ENCODE data around the gene HCRTR1. TPM values are rescaled to one million over a fixed set of nuclear protein-coding genes. Genes with fewer than 3 reads are reported as not detected.
A peak's percentile ranks its signal among the peaks of the same experiment; 100 is the strongest.

Gene HCRTR1
- total and polyA plus RNA-seq, 7 experiments from 2014 or later = not detected

GRCh38 chr1:31648190-31648589, 30.7 kb downstream of the HCRTR1 start:
- Mint-ChIP-seq H3K36me3 (no peaks in the 10 kb centered on the region), H3K4me3 (peak overlapping the region in 1 of 10 donors; percentile 12), H3K9me3 (peaks cover 0 to 4% (median 0%) of the 10 kb centered on the region in 11 donors), H3K27me3 (peaks cover 0 to 11% (median 0%) of the 10 kb centered on the region in 5 donors), H3K27ac (peak overlapping the region in 1 of 9 donors; percentile 20), H3K4me1 (peaks cover 18 to 40% (median 33%) of the 10 kb centered on the region in 7 donors)
- Histone ChIP-seq H3K27ac (ENCODE audit: low read depth, low read length) (no peak overlapping the region), H3K4me1 (ENCODE audit: control insufficient read depth in 2 of 2, insufficient read depth in 2 of 2, low read length in 2 of 2) (peaks cover 17 to 20% of the 10 kb centered on the region in 2 donors), H3K27me3 (ENCODE audit: control insufficient read depth in 2 of 2, insufficient read depth in 2 of 2, low read length in 2 of 2) (no peaks in the 10 kb centered on the region), H3K36me3 (ENCODE audit: control insufficient read depth in 2 of 3, insufficient read depth in 3 of 3, low read length in 3 of 3) (peaks cover 0 to 8% (median 0%) of the 10 kb centered on the region in 3 experiments), H3K9me3 (ENCODE audit: control insufficient read depth in 2 of 3, low read length in 3 of 3) (no peaks in the 10 kb centered on the region), H3K4me3 (ENCODE audit: low read length) (no peak overlapping the region)
- intact Hi-C loops (cut with micrococcal nuclease) = loop anchor here (5.0 to 10.0 kb wide), 5 partner anchors 287 to 689 kb away; partner anchors contain the start of genes PUM1 (in 2 of the 2), CCDC28B (in 1 of the 2), DCDC2B (in 1 of the 2) and IQCC (in 1 of the 2)
- ChIA-PET CTCF (interaction anchor here (0.6 kb wide), 1 partner anchor 174 kb away, joined by 4 read pairs; no protein-coding TSS in a partner anchor), POLR2A (interaction anchor here (0.6 kb wide), 2 partner anchors 28 to 343 kb away, joined by 3 read pairs; no protein-coding TSS in a partner anchor)
- no peak for ATAC-seq
- DNase-seq = no peak

GRCh38 chr1:31648641-31649357, 31.3 kb downstream of the HCRTR1 start:
- Mint-ChIP-seq H3K27me3 (peaks cover 0 to 11% (median 0%) of the 10 kb centered on the region in 5 donors), H3K27ac (no peak overlapping the region), H3K4me3 (no peak overlapping the region), H3K9me3 (peaks cover 0 to 4% (median 0%) of the 10 kb centered on the region in 11 donors), H3K36me3 (no peaks in the 10 kb centered on the region), H3K4me1 (peaks cover 13 to 34% (median 27%) of the 10 kb centered on the region in 7 donors)
- Histone ChIP-seq H3K36me3 (ENCODE audit: control insufficient read depth in 2 of 3, insufficient read depth in 3 of 3, low read length in 3 of 3) (peaks cover 0 to 8% (median 0%) of the 10 kb centered on the region in 3 experiments), H3K27me3 (ENCODE audit: control insufficient read depth in 2 of 2, insufficient read depth in 2 of 2, low read length in 2 of 2) (no peaks in the 10 kb centered on the region), H3K9me3 (ENCODE audit: control insufficient read depth in 2 of 3, low read length in 3 of 3) (no peaks in the 10 kb centered on the region), H3K27ac (ENCODE audit: low read depth, low read length) (no peak overlapping the region), H3K4me1 (ENCODE audit: control insufficient read depth in 2 of 2, insufficient read depth in 2 of 2, low read length in 2 of 2) (peaks cover 11 to 14% of the 10 kb centered on the region in 2 donors), H3K4me3 (ENCODE audit: low read length) (no peak overlapping the region)
- no peak for DNase-seq
- no peak for ATAC-seq
- ChIA-PET POLR2A (interaction anchor here (0.6 kb wide), 1 partner anchor 342 kb away, joined by 3 read pairs; no protein-coding TSS in a partner anchor), CTCF (interaction anchor here (0.6 kb wide), 1 partner anchor 173 kb away, joined by 4 read pairs; no protein-coding TSS in a partner anchor)
- intact Hi-C loops (cut with micrococcal nuclease) = loop anchor here (5.0 to 10.0 kb wide), 5 partner anchors 286 to 689 kb away; partner anchors contain the start of genes PUM1 (in 2 of the 2), CCDC28B (in 1 of the 2), DCDC2B (in 1 of the 2) and IQCC (in 1 of the 2)

- Mint-ChIP-seq H3K36me3 (no peaks in the 10 kb centered on the region), H3K27ac (no peak overlapping the region), H3K27me3 (peaks cover 0 to 11% (median 0%) of the 10 kb centered on the region in 5 donors), H3K4me1 (peaks cover 5 to 19% (median 12%) of the 10 kb centered on the region in 7 donors), H3K9me3 (no peaks in the 10 kb centered on the region), H3K4me3 (no peak overlapping the region)
- Histone ChIP-seq H3K27ac (ENCODE audit: low read depth, low read length) (no peak overlapping the region), H3K4me3 (ENCODE audit: low read length) (no peak overlapping the region), H3K27me3 (ENCODE audit: control insufficient read depth in 2 of 2, insufficient read depth in 2 of 2, low read length in 2 of 2) (no peaks in the 10 kb centered on the region), H3K36me3 (ENCODE audit: control insufficient read depth in 2 of 3, insufficient read depth in 3 of 3, low read length in 3 of 3) (no peaks in the 10 kb centered on the region), H3K4me1 (ENCODE audit: control insufficient read depth in 2 of 2, insufficient read depth in 2 of 2, low read length in 2 of 2) (peaks cover 5 to 7% of the 10 kb centered on the region in 2 donors), H3K9me3 (ENCODE audit: control insufficient read depth in 2 of 3, low read length in 3 of 3) (no peaks in the 10 kb centered on the region)
- DNase-seq = no peak
- no peak for ATAC-seq
- intact Hi-C loops (cut with micrococcal nuclease) = no loop called here
- POLR2A ChIA-PET = no interaction called here
- CTCF ChIA-PET = no interaction called here
Measured at GRCh38 chr1:31650161-31651088, 32.9 kb downstream of the HCRTR1 start.

- Mint-ChIP-seq H3K36me3 (no peaks in the 10 kb centered on the region), H3K4me3 (no peak overlapping the region), H3K27me3 (peaks cover 0 to 14% (median 0%) of the 10 kb centered on the region in 5 donors), H3K9me3 (no peaks in the 10 kb centered on the region), H3K4me1 (peaks cover 2 to 13% (median 7%) of the 10 kb centered on the region in 7 donors), H3K27ac (peak overlapping the region in 1 of 9 donors; percentile 70)
- ChIA-PET CTCF (no interaction called here), POLR2A (no interaction called here)
- H3K4me1 ChIP-seq (ENCODE audit: control insufficient read depth in 2 of 2, insufficient read depth in 2 of 2, low read length in 2 of 2) = peaks cover 0 to under 1% of the 10 kb centered on the region in 2 donors
- DNase-seq (no peak), ATAC-seq (no peak)
- intact Hi-C loops (cut with micrococcal nuclease) = no loop called here
- H3K27ac ChIP-seq (ENCODE audit: low read depth, low read length) = no peak overlapping the region
- no peaks in the 10 kb centered on the region for H3K9me3 ChIP-seq (ENCODE audit: control insufficient read depth in 2 of 3, low read length in 3 of 3)
- no peaks in the 10 kb centered on the region for H3K27me3 ChIP-seq (ENCODE audit: control insufficient read depth in 2 of 2, insufficient read depth in 2 of 2, low read length in 2 of 2)
- H3K36me3 ChIP-seq (ENCODE audit: control insufficient read depth in 2 of 3, insufficient read depth in 3 of 3, low read length in 3 of 3) = no peaks in the 10 kb centered on the region
- no peak overlapping the region for H3K4me3 ChIP-seq (ENCODE audit: low read length)
Measured at GRCh38 chr1:31651089-31651420, 33.6 kb downstream of the HCRTR1 start.

GRCh38 chr1:31651766-31652165, 34.3 kb downstream of the HCRTR1 start:
- Mint-ChIP-seq H3K27me3 (peaks cover 0 to 14% (median 0%) of the 10 kb centered on the region in 5 donors), H3K27ac (no peak overlapping the region), H3K36me3 (no peaks in the 10 kb centered on the region), H3K4me3 (no peak overlapping the region), H3K4me1 (peaks cover 0 to 8% (median 3%) of the 10 kb centered on the region in 7 donors), H3K9me3 (no peaks in the 10 kb centered on the region)
- H3K36me3 ChIP-seq (ENCODE audit: control insufficient read depth in 2 of 3, insufficient read depth in 3 of 3, low read length in 3 of 3) = no peaks in the 10 kb centered on the region
- POLR2A ChIA-PET = no interaction called here
- no peak overlapping the region for H3K27ac ChIP-seq (ENCODE audit: low read depth, low read length)
- no peaks in the 10 kb centered on the region for H3K9me3 ChIP-seq (ENCODE audit: control insufficient read depth in 2 of 3, low read length in 3 of 3)
- CTCF ChIA-PET = no interaction called here
- H3K4me1 ChIP-seq (ENCODE audit: control insufficient read depth in 2 of 2, insufficient read depth in 2 of 2, low read length in 2 of 2) = no peaks in the 10 kb centered on the region
- no peak overlapping the region for H3K4me3 ChIP-seq (ENCODE audit: low read length)
- DNase-seq = no peak
- ATAC-seq = no peak
- intact Hi-C loops (cut with micrococcal nuclease) = no loop called here
- H3K27me3 ChIP-seq (ENCODE audit: control insufficient read depth in 2 of 2, insufficient read depth in 2 of 2, low read length in 2 of 2) = no peaks in the 10 kb centered on the region

GRCh38 chr1:31652891-31653499, 35.5 kb downstream of the HCRTR1 start:
- no peaks in the 10 kb centered on the region for H3K9me3 ChIP-seq (ENCODE audit: control insufficient read depth in 2 of 3, low read length in 3 of 3)
- H3K9me3 Mint-ChIP-seq = no peaks in the 10 kb centered on the region
- peaks cover 0 to 14% (median 0%) of the 10 kb centered on the region in 5 donors for H3K27me3 Mint-ChIP-seq
- H3K27me3 ChIP-seq (ENCODE audit: control insufficient read depth in 2 of 2, insufficient read depth in 2 of 2, low read length in 2 of 2) = no peaks in the 10 kb centered on the region
- no peak overlapping the region for H3K27ac ChIP-seq (ENCODE audit: low read depth, low read length)
- no peak overlapping the region for H3K27ac Mint-ChIP-seq
- no peaks in the 10 kb centered on the region for H3K4me1 ChIP-seq (ENCODE audit: control insufficient read depth in 2 of 2, insufficient read depth in 2 of 2, low read length in 2 of 2)
- no peaks in the 10 kb centered on the region for H3K36me3 ChIP-seq (ENCODE audit: control insufficient read depth in 2 of 3, insufficient read depth in 3 of 3, low read length in 3 of 3)
- H3K4me3 ChIP-seq (ENCODE audit: low read length) = no peak overlapping the region
- ATAC-seq (no peak), DNase-seq (no peak)
- POLR2A ChIA-PET = interaction anchor here (0.6 kb wide), 1 partner anchor 503 kb away, joined by 3 read pairs; no protein-coding TSS in a partner anchor
- peaks cover 0 to 2% (median 0%) of the 10 kb centered on the region in 7 donors for H3K4me1 Mint-ChIP-seq
- H3K4me3 Mint-ChIP-seq = no peak overlapping the region
- intact Hi-C loops (cut with micrococcal nuclease) = no loop called here
- CTCF ChIA-PET = no interaction called here
- H3K36me3 Mint-ChIP-seq = no peaks in the 10 kb centered on the region
